Hindlimb muscle (tissue), 1 donor: Measurements from ENCODE around the gene CCNL1. TPM values are rescaled to one million over a fixed set of nuclear protein-coding genes. Genes with fewer than 3 reads are reported as not detected.

ENCODE experiments used
- DNase-seq: peaks from one replicate; pipeline ENCODE4 v3.0.0-alpha.2; 2013
- polyA plus RNA-seq: library from polyadenylated mRNA; unstranded; fragments of 120-200 nt; gene quantifications from one replicate; pipeline ENCODE4 v1.2.1, GENCODE V29; 2013; ENCODE audit not compliant: insufficient read length

CCNL1 gene
- polyA plus RNA-seq, 1 donor, result 76.1 TPM

DNA sequence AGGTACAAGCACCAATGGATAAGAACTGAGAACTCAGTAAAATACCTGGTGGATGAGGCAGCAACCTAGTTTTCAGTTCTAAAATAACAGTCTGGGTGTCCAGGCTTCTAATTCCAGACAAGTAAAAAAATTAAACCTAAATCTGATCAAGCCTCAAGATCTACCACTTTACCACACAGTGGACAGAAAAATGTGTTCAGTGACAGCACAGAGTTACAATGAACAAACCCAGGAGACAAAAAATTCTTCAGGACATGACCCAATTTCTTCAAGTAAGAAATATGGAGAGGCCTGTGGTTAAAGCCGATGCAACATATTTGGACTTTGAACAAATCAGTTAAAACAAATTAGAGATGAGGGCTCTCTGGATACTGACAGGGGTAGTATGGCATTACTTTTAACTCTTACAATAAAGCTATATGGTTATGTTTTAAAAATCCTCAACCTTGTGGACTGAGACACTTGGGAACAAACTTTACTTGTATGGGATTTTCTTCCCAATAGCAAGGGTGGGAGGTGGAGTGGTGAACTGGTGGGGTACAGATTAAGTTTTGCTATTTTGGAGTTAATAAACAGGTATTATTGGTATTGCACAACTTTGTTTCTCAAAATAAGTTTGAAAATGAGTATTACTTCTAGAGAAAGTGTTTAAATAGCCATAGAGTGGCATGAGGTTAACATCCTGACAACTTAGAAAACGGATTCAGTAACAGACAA, 14.2 kb downstream of the CCNL1 start:
- no peak for DNase-seq

DNA sequence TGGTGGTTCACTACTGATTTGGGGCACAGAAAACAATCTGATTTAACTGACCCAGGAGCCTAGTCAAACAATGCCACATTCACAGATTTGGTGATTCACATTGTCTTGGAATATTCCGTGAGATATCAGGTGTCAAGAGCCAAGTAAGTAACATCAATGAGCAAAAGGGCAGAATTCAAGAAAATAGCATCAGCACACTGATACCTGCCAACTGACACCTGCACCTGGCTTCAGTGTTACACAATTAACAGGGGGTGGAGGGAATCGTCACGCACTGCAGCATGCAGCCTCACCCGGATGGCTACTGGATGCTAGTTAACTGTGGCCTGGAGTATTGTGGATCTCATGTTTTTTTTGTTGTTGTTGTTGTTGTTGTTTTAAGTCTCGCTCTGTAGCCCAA, 17.6 kb downstream of the CCNL1 start:
- DNase-seq, result no peak

DNA sequence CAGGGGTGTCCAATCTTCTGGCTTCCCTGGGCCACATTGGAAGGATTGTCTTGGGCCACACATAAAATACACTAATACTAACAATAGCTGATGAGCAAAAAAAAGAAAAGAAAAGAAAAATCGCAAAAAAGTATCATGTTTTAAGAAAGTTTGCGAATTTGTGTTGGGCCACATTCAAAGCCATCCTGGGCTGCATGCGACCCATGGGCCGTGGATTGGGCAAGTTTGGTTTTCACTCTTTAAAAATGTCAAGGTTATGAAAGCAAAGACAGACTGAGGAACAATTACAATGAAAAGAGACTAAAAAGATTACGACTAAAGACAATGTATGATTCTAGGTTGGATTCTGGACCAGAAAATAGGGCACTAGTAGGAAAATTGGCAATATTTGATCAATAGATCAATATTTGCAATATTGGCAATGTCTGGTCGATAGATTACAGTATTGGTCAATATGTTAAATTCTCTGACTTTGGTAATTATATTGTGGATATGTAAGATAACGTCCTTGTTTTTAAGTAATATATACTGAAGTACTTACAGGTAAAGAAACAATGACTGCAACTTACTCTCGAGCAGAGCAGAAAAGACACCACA, 19.9 kb downstream of the CCNL1 start:
- DNase-seq, result no peak

DNA sequence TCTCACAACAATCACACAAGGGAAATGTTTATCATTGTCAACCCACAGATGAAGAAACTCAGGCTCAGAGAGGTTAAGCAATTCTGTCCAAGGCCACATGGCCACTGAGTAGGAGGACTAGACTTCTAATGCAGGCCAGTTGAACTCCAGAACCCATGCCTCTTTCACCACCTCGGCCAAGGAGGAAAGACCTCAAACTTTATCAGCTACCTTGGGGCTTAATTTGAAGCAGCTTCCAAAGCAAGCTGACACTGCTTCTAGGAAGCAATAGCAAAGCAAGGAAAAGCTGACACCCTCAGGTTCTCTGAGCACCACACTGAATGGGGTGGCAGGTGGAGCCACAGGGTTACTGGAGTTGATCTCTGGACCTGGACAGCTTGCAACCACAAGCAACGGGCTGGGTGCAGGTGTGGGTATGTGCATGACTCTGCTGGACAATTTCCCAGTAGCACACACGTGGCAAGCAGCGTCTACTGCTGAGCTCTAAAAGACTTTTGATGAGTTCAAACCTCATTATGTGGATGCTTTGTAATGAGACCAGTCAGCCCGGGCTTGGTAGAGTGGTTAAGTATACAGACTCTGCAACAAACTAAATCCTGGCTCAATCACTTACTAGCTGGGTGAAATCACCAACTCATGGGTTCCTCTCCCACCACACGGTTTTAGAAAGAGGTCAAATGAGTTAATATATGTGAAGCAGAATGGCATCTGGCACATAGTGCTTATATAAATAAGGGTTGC, 23.1 kb downstream of the CCNL1 start:
- DNase-seq, result no peak

DNA sequence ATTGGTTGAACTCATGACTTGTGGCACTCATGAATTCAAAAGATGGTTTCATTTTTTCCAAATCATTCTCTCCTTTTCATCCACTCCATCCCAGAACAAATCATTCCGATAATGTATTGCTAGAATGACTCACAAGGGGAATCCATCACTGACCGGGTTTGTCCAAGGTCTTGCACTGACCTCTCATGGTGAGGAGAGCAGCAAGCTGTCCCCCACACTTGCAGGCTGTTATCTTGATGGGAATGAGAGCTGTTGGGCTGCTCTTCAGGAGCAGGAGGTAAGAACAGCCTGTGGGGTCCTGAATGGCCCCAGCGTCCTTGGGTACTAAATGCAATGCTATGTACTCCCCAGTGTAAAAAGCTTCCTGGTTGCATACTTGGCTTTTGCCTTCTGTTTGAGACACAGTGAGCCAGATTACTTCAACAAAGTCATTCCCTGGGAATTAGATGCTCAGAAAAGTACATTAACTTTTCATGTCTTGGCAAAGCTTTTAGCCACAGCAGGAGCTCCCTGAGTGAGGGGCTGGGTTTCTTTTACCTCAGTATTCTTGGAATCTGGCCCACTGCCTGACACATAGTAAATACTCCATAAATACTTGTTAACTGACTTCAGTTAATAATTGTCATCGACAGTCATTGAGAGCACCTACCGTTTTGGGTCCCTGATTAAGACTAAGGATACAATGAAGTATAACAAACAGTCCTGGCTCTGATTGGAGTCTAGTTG, 24.1 kb downstream of the CCNL1 start:
- DNase-seq, result no peak

DNA sequence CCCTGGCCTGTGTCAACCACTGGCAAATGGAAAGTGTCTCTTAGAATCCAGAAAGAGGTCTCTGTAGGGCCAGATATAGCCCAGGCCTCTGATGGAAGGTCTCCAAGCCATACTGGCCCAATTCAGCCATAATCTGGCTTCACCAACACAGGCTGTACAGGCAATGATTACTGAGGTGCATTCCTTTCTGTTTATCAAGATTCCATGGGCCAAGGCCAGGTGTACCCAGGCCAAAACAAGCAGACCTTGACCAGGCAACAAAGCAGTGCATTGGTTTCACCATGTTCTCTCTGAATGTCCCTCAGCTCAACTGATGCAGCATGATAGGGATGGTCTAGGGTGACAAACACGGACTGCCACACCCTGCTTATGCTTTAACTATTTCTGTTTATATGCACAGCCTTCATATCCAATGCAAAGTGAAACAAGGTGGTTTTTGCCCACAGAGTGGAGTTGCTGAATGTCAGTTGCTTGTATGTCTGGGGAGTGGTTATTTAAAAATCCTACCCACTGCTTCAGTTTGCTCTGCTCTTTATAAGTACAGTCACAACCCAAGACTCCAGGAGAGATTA, 25.2 kb downstream of the CCNL1 start:
- DNase-seq, result no peak

DNA sequence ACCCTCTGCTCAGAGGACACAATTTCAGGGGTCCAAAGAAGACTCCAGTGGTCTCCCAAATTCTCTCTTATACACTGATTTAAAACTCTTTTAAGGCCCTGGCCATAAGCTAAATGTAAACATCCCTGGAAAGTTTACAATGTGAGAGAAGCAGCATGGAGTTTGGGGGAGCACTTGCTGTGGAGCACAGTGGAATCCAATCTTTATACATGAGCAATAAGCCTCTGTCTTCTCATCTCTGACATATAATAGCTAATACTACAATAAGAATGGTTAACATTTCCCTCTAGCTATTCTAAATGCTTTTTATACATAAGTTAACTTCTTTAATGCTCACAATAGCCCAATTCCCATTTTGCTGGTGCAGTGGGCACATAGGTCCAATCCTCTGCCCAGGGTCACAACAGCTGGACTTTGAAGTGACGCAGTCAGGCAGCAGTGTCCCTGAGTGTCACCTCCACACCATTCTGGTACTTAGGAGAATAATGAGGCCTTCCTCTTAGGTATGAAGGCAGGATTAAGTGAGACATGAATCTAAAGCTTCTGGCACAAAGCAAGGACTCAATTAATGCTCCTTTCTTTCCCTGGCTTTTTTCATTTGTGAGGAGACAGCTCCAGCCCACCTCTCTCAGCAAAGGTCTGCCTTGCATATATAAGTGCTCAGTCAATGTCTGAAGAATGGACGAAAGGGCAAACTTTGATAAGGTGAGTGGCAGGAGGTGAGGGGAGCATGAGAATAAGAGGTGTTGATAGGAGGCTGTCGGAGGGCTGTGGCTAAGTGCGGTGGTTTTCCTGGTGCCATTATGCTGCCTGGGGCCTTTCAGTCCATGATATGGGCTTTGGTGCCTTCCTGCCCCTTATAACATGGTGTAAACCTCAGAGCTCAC, 26.3 kb downstream of the CCNL1 start:
- DNase-seq, result no peak

DNA sequence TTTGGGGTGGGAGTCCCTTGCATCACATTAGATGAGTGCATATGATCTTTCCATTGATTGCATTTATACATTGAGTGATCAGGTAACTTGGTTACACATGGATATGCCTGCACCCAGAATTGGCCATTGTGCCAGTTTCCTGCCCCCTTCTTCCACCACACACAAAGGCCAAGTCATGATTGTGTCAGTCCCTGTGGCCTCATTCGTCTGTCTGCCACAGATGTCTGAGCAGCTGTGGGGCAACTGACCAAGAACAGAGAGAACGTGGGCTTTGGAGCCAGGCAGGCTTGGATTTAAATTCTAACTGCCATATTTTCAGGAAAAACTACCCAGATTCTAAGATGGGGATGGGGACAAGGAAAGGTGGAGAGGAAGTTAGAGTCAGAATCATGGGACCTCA, 27.0 kb downstream of the CCNL1 start:
- DNase-seq, result no peak

DNA sequence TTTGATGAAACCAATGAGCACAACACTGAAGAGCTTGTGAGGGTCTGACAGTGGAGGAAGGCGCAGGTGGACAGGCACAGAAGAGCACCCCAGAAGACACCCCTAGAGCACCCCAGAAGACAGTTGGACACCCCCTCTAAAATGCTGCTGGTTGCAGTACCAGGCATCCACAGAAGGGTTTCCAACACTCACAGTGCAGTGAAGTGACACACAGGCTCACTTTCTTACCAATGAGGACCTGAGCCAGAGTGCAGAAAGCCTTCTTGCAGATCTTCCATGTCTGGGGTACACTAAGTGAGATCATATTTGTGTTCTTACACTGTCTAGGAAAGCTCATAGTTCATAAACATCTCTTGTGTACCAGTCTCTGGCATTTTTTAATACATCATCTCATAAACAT, 27.6 kb downstream of the CCNL1 start:
- no peak for DNase-seq

DNA sequence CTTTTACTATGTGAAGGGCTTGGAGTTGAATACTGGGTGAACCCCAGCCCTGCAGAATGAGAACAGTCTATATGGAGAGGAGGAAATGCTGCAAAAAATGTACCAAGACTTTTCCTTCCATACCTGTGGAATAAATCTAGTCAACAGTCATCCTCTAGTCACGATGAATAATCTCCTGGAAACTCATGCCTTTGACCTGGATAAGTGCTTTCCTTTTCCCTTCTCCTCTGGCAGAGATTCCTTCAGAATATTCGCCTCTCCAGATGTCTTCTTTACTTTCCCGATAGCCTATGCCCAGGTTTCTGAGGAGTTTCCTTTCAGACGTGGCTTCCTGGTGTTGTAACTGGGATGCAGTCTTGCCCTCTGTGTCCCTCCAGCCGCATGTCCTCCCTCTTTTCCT, 28.1 kb downstream of the CCNL1 start:
- DNase-seq, result no peak

DNA sequence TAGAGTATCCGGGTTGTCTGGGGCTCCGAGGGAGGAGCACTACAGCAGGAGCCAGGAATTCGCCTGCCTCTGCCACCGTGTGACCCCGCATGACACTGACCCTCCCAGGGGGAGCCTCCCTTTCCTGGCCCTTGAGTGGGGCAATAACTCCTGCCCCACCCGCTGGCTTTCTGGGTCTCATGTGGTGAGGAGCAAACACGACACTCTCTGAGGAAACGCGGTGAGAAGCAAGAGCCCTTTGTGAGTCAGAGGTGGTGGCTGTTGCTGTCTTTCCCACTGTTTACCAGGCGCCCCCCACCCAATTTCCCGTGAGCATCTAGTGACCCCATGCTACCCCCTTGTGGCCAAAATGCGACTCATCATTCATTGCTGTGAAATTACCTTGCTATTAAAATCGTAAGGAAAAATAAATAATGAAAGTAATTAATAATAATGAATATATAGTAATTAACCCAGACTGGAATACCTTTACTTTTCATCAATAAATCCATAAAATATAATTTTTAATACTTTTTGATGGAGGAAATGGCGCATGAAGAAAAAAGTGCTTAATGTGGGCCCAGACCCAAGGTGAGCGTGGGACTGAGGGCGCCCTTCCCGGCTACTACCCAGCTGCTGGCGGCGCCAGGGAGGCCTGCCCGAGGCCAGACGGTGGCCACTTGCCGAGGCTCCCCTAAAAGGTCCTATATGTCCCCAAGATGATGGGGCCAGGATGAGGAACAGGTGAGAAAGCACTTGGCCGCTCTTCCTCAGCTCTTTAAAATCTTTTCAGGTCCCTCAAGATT, 29.3 kb downstream of the CCNL1 start:
- no peak for DNase-seq

DNA sequence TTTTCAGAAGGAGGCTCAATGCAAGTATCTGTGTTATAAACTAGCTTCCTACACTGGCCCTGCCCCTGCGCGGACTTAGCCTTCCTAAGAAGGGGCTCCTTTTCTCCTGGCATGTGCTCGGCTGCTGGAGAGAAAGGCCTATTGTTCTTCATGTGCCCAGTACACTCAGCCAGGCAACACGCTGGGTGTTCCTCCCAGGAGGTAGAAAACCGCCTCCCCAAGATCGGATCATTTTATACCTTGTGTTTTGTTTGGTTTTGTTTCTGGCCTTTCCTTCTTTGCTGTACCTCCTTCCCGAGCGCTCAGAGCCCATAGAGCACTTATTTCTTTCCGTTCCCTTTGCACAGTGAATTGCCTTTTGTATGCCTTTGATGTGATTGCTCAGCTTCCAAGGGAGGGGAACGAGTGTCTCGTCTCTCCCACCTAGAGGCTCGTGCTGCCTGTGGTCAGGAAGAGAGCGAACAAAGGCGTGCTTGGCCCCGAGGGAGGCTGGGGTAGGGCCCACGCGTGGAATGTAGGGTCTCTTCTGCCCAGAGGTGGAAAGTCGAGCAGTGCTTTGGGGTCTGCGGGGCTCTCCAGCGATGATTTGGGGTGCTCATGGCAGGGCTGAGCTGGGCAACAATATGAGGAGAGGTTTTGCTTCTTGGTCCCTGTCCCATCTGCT, 30.0 kb downstream of the CCNL1 start:
- no peak for DNase-seq

DNA sequence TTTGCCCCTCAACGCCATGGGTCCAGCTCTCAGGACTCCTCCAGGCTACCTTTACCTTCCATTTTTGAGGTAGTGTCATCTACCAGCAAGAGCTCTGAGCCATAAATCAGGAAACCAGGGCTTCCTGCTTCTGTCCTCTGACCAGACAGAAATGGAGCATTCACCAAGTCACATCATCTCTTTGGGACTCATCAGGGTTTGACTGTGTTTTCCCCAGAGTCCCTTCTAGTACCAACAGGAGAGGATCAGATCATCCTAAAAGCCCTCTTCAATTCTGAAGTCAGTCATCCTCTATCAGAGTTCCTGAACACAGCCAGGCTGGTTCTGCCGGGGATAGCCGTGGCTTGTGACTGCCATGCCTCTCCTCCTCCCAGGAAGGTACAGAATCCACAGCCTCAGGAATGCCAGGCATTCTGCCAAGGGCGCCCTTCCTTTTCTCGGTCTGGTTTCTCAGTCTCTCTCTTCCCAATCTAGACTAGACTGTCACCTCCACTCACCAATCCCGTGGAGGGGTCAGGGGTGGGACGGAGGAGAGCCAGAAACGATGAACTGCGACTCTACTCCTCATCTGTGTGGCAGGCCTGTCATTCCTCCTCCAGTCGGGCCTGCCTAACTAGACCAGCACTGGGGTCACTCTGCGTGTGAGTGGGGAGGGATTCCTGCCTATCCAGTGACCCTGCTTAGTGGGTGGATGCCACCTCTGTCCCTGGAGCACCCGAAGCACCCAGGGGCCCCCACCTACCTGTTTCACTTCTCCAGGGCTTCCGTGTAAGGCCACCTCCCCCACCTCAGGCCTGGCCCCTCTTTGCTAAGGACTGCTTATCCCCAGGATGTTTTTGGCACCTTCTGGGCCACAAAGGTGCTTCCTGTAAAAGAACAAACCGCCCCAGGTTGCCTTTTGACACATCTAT, 30.9 kb downstream of the CCNL1 start:
- no peak for DNase-seq

DNA sequence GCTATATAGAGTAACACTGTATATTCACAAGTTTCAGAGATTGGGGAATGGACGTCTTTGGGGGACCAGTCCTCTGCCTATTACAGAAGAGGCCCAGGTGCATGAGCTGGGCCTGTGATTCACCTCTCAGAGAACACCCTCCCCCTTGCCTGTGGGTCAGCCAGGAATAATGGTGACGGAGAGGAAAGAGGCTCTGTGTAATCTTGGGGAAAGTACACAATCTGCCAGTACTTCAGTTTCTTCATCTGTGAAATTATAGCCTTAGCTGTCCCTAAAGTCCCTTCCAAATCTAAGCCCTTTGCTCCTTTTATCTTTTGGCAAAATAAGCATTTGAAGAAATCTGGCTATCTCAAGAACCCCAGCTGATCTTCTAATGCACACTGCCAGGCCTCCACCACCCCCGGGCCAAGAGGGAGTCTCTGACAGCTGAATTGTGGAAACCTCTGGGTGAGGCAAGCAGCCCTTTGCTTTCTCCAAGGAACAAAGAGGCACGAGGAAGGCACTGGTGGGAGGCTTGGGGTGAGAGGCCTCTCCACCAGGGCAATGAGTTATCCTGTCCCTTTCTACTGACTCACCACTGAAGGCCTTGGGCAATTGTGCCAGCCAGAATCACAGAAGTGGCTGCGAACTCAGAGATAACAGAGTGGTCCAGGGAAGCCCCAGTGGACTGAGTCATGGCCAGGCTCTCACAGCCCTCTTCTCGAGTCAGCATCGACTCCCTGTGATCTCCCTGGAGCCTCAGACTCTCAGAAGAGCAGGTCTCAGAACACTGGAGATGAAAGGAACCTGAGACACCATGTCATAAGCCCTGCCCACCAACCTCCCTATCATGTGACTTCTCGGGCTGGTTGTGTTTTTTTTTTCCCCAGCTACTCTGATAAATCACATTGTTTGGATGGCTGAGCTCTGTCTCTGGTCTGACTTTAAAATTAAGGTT, 31.8 kb downstream of the CCNL1 start:
- no peak for DNase-seq

DNA sequence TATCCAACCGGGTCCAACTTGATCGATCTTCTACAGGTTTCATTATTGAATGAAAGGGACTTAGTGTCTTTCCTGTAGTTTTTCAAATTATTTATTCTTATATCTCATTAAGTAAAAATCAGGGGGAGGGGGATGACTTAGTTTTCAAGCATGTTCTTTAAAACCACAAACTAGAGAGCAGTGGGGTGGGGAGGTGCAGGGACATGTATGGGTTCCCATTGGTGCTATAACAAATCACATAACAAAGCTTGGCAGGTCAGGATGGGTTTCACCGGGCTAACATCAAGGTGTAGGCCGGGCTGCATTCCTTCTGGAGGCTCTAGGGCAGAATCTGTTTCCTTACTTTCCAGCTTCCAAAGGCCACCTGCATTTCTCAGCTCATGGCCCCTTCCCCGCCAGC, 32.7 kb downstream of the CCNL1 start:
- DNase-seq, result no peak

DNA sequence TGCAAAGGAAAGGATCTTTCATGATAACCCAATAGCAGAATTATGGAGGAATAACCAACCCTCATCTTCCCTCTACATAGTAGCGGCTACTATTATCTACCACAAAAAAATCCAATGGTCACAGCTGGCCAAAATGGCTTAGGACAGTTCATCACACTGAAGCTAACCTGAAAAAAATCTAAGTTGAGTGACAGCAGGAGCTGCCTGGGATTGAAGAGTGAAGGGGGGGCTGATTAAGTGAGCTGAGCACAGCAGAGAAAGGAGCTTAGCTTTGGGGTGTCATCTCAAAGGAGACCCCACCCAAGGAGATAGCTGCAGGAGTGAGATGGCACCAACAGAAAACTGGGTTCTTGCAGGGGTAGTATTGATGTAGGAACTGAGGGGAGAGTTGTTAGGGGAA, 33.6 kb downstream of the CCNL1 start:
- DNase-seq, result no peak

DNA sequence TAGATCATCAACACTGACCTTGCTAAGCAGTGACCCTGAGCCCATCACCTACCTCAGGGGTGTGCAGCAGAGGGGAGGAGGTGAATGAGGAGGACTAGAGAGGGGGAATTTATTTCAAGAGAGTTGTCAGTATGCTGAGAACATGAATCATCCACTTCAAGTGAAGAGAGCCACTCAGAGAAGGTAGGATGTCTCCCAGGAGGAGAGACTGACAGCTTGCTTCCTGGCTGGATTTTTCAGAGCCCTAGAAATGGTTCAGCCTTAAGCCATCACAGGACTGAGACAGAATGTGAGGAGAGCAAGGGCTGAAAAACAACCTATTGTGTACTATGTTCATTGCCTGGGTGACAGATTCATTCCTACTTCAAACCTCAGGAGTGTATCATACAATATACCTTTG, 34.8 kb downstream of the CCNL1 start:
- no peak for DNase-seq

DNA sequence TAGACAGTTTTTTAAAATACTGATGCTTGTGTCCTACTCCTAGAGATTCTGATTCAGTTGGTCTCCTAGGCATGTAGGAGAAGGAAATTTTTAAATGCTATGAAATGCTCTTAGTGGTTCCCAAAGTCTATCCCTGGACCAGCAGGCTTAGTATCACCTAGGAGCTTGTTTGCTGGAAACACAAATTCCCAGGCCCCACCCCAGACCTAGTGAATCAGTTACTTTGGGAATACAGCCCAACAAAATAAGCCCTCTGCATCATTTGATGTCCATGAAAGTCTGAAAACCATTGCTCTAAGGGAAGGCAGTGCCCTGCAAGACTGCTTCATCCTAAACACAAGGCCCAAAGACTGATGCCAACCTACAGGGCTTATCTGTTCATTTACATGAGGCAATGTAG, 36.3 kb downstream of the CCNL1 start:
- DNase-seq, result no peak
